GM10847 (cell line): Measurements from ENCODE around the gene CRMP1.

Experiments used
- POLR2A ChIP-seq: IDR thresholded peaks from 2 replicates; pipeline ENCODE4 v1.6.1; 2011; ENCODE audit not compliant: insufficient read length; ENCODE audit errors: extremely low read depth

CRMP1 gene

GRCh38 chr4:5884796-5885195 lies 8.1 kb downstream of the CRMP1 start:
- TF ChIP-seq POLR2A, result no peak

- TF ChIP-seq POLR2A, result no peak
These were observed 9.0 kb downstream of the CRMP1 start for GRCh38 chr4:5883916-5884315.

- TF ChIP-seq POLR2A, result no peak
These were observed 9.9 kb downstream of the CRMP1 start for GRCh38 chr4:5882947-5883346.

- no peak for TF ChIP-seq POLR2A
These were observed 11.5 kb downstream of the CRMP1 start for GRCh38 chr4:5881340-5881739.

- no peak for TF ChIP-seq POLR2A
These were observed 14.5 kb downstream of the CRMP1 start for GRCh38 chr4:5878359-5878758.

- TF ChIP-seq POLR2A, result no peak
These were observed 15.5 kb downstream of the CRMP1 start for GRCh38 chr4:5877392-5877791.

GRCh38 chr4:5874811-5875449 lies 18.0 kb downstream of the CRMP1 start:
- no peak for TF ChIP-seq POLR2A

- no peak for TF ChIP-seq POLR2A
These were observed 22.2 kb downstream of the CRMP1 start for GRCh38 chr4:5870701-5871100.

- no peak for TF ChIP-seq POLR2A
These were observed 22.8 kb downstream of the CRMP1 start for GRCh38 chr4:5869966-5870619.

GRCh38 chr4:5867866-5868265 lies 25.0 kb downstream of the CRMP1 start:
- TF ChIP-seq POLR2A, result no peak

GRCh38 chr4:5866841-5867813 lies 25.8 kb downstream of the CRMP1 start:
- no peak for TF ChIP-seq POLR2A

- TF ChIP-seq POLR2A, result no peak
These were observed 26.8 kb downstream of the CRMP1 start for GRCh38 chr4:5865896-5866599.

- no peak for TF ChIP-seq POLR2A
These were observed 29.3 kb downstream of the CRMP1 start for GRCh38 chr4:5863461-5864113.

GRCh38 chr4:5858020-5858769 lies 34.7 kb downstream of the CRMP1 start:
- TF ChIP-seq POLR2A, result no peak
